ENCODE measurements around the gene BCAS3.

BCAS3 gene

GRCh38 chr17:61378658-61379456 lies 701.2 kb downstream of the BCAS3 start:
- DNase-seq = no peak

DNA sequence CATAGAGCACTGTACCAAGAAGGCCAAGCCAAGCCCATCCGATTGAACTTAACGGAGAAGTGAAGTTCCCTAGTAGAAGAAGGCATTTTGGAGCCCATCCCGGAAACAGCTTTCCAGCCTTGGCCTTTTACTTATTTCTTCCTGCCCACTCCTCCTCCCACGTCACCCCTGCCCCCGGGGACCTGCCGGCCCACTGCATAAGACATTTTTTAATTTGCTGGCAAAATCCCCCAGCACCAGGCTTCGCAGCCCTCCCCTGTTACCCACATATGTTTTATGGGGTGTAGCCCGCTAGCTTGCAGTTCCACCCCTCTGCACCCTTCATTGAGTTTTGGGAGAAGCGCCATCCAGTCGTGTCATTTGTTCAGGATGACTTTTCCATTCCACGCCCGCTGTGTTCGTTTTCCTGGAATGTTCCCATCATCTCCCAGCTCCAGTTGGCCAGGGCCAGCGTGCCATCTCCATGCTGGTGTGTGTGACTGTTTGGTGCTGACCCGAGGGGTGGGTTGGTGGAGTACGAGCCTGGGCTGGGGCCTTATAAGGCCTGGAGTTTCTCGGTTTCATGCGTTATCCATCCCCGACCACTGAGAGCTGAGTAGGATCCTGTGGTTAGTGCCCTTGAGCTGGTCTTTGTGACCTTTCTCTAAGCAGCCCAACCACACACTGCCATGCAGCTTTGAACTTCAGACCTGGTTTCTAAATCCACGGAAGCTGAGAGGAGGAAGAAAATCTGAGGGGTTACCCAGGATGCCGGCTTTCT lies 702.0 kb downstream of the BCAS3 start:
- DNase-seq = no peak

DNA sequence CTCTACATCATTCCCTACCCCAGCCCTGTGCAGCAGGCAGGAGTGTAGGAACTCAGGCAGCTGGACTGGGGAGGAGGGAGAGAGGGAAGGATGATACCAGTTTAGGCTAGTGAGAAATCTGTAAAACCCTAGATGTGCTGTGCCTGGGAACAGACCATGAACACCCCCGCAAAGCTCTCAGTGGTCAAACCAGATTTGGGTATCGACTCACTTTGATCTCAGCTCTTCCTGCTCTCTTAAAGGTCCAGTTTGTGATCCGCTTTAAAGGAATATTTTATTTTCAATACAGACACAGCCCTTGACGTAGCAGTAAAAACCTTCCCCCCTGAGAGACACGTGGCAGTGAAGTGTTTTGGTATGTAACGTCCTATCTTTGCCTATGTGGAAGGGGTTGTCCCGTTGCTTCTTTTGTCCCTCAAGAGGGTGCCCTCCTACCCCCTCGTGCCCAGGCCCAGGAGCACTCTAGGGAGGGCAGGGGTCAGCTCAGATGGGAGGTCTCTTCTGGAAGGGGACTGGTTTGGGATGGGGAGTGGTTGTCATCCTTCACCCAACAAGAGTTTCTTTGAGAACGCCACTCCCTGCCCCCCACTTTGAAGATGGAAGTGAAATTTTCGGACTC lies 702.7 kb downstream of the BCAS3 start:
- DNase-seq = no peak

DNA sequence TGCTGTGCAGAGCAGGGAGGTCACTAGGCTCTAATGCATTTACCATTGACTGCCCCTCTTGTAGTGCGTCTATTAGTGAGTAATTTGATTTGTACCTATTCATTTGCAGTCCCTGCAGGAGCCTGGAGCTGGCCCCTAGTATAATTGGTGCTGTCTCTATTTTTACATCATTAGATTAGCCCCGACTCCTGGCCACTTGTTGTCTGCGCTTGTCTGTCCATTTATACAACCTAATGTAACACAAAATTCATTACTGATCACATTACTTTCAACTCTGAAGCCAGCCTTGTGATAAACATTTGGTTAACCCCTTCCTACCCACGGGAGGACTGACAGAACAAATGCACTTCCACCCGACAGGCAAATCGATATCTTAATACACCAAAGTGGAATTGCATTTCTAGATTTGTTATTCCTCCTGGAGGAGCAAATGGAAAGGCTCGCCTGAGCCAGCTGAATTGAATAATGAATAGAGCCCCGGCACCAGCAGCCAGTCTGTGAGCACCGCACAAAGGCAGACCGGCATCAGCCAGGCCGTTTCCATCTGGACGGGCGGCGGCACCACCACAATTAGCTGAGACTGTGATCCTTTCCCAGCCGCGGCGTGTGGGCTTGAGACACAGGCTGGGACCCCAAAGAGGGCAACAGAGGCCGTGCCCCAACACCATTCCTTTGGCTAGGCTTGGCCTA lies 703.3 kb downstream of the BCAS3 start:
- no peak for DNase-seq

DNA sequence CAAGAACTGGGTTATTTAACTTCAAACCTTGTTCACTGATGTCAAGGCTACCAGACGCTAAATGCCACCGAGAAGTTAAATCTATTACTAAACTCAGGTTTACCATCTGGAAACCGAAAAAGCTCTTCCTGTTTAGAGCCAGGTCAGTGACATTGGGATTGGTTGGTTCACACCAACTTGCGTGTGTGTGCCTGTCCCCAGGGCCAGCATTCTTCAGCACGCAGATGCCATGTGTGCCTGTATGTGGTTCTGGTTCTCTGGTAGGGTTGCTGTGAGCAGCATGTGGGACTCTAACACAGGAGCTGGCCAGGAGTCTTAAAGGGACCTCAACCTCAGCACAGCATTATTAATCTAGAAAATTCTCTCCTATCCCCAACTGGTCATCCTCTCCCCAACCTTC lies 703.9 kb downstream of the BCAS3 start:
- no peak for DNase-seq

DNA sequence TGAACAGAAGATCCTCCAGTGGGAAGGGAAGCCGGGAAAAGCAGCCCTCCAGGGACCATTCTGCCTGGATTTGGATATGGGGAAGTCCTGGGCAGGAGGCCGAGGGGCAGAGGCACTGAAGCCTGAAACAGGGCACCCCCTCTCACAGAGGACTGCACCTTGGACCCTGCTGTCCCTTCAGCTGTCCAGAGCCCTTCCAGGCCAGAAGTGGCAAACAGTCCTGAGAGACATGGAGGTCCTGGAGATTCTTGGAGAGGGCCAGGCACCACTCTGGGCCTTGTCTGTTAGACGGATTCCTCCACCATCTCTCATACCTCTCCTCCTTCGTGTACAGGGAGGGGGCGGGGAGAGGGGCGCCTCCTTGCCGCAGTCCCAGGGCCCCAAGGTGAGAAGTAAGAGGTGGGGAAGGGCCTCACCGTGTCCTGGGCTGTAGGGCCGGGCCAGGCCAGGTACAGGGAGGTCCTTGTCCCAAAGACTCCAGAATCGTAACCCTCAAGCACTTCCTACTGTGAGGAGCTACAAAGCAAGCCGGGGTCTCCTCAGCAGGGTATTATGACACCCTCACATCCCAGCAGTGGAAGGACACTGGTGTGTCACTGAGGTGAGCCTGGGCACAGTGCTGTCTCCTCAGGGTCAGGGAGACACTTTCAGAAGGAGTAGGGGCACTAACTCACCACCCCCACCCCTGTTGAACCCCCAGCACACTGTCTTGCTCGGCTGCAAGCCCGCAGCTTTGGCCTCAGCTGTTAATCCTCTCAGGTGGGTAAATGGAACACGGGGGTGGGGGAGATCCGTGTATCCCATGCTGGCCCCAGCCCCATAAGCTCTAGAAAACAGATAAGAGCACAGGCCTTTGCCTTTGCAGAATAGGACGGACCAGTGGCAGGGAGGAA lies 705.4 kb downstream of the BCAS3 start:
- no peak for DNase-seq

DNA sequence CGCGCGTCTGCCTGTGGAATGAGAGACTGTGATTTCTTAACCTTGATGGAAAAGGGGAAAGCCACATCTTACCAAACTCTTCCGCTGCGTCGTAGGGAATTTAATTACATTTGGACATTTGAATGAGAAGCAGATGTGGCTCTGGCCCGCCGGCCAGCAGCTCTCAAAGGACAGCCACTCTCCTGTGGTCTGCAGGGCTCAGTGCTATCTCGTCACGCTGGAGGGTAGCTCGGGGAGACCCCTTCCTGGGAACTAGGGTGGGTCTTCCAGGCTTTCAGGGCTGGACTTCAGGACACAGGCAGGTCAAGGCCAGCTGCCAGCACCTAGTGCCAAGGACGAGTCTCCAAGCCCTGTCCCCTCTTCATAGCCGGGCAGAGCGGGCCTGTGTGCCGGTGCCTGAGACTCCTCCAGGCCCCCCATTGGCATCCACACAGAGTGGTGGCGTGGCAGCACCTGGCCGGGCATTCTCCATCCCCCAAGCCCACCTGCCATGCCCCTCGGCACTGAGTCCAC lies 706.1 kb downstream of the BCAS3 start:
- no peak for DNase-seq

GRCh38 chr17:61384354-61384691 lies 706.7 kb downstream of the BCAS3 start:
- DNase-seq = no peak

DNA sequence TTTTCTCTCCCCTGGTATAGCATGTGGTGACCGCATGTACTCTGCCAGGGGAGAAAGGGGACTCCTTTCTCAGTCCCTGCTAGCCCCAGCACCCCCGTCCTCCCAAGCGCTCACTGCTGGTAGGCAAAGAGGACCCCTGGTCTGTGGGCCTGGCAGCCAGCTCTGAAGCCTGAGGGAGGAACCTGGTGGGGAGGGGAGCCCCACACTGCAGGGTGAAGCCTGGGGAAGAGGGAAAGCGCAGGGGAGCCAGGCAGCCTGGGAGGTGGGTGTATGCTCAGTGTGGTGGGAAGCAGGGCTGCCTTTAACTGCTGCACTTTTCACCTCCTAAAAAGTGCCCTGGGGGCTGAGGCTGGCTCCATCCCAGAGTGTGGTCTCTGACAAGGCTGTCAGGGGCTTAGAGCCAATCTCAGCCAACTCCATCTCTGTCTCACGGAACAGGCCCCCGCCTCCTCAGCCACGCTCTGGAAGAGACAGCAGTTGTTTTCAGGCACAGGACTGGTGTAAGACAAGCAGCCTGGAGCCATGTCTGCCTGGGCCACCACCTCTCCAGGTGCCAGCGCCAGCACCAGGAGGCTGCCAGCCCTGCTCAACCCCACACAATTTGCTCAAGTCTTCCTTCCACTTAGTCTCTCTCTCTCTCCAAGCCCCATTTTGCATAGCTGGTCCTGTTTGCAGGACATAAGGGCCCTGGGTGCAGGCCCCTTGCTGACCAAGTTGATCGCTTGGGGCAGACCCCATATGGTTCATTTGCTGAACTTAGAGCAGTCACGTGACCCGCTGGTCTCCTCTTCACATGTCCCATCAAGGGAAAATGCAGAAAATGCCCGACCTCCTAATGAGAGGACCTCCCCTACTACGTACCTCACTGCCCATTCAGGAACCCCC lies 707.3 kb downstream of the BCAS3 start:
- DNase-seq = no peak

- no peak for DNase-seq
These were observed 708.1 kb downstream of the BCAS3 start for GRCh38 chr17:61385577-61386236.

GRCh38 chr17:61386251-61386650 lies 708.6 kb downstream of the BCAS3 start:
- no peak for DNase-seq

DNA sequence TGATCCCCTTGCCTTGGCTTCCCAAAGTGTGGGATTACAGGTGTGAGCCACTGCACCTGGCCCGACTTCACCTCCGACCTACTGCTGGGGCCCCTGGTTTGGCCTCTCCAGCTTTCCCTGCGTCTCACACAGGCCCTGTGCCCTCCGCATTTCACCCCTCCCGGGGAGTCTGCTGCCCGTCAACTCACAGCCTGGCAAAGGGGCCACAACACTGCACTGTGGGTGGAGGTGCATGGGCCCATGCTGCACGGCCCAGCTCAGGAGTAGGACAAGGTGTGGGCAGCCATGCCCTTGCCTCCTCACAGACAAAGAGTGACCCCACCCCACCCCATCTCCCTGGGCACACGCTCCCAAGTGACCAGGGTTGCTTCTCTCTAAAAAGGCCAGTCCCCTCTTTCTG lies 709.4 kb downstream of the BCAS3 start:
- no peak for DNase-seq

GRCh38 chr17:61387511-61388305 lies 710.1 kb downstream of the BCAS3 start:
- no peak for DNase-seq

DNA sequence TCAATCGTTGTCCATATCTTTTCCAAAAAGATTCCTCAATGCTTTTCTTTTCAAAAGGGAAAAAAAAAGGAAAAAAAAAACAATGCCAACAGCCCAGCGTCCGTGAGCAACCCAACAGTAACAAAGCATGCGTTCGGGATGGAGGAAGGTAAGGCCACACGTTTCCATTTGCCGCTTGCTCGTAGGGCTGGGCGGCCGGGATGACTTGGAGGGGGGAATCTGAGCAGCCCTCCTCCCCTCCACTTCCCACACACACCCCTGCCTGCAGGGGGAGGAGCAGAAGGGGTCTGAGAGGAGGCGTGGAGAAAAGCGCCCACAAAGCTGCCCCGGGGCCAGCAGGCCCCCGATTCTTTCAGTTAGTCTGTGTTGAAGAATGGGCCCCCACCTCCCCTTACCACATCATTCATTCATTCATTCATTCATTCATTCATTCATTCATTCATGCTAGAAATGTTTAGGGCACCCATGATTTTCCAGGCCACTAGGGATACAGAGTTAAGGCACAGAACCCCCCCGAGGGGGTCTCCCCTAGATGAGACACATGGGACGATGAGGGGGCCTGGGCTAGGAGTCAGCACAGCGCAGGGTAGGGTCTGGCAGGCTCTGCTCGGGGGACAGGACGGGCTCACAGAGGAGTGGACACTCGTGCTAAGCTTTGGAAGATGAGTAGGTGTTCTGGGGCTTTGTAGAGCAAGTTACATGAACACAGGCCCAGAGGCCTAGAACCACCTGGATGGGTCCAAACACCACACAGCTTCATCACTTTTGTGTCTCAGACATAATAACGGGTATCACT lies 711.1 kb downstream of the BCAS3 start:
- no peak for DNase-seq

- DNase-seq = no peak
These were observed 712.2 kb downstream of the BCAS3 start for GRCh38 chr17:61389670-61390478.

- DNase-seq = no peak
These were observed 712.8 kb downstream of the BCAS3 start for GRCh38 chr17:61390479-61390791.

- DNase-seq = no peak
These were observed 714.1 kb downstream of the BCAS3 start for GRCh38 chr17:61391595-61392291.

Measured in fibroblast of skin of right biceps (primary cell).